ENCODE measurements around the gene SPIRE2. TPM values are rescaled to one million over a fixed set of nuclear protein-coding genes. Genes with fewer than 3 reads are reported as not detected.

Gene SPIRE2
- total and polyA plus RNA-seq, 9 of the 15 experiments (the other 6 are each of a cell fraction or from before 2014, with no cell fraction given) = 0.70 to 7.5 (median 4.6) TPM

DNA sequence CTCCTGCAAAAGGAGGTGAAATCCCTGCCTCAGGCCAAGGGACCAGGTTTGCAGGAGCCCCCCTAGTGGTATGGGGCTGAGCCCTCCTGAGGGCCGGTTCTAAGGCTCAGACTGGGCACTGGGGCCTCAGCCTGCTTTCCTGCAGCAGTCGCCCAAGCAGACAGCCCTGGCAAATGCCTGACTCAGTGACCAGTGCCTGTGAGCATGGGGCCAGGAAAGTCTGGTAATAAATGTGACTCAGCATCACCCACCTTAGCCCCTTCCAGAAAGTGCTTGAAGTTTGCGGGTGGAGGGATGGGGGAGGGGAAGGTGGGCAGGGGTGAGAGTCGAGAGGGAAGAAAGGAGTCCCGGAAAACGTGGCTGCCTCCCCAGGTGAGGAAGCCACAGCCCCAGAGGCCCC is 92.4 kb downstream of the SPIRE2 start:
- in situ Hi-C loops (cut with MboI) (no loop called here), intact Hi-C loops (cut with micrococcal nuclease) (loop anchor here (5.0 to 10.0 kb wide), 2 partner anchors 54 to 103 kb away; partner anchors contain the start of gene FANCA)
- 33% methylated on average over 3 of the region's 6 CpGs for WGBS (ENCODE audit: insufficient coverage, low coverage, missing lambda C conversion rate)
- no peak for FAIRE-seq
- H3K9ac ChIP-seq (ENCODE audit: insufficient read depth in 1 of 2, low read depth in 2 of 2, low read length in 2 of 2) = peak overlapping the region in 1 of 2 experiments; percentile 94; a peak in 2 of 4 replicates
- peaks cover 39 to 87% of the 10 kb centered on the region in 2 experiments for H3K4me1 ChIP-seq (replicated peaks in 1 of 2; ENCODE audit: control insufficient read depth in 2 of 2, insufficient read depth in 2 of 2, low read length in 2 of 2)
- ChIA-PET CTCF (ENCODE audit: low intra/inter-chr PET ratio) (no interaction called here), POLR2A (no interaction called here)
- 0 out of 2 replicates have a peak, but pooled peaks cover 12% of the 10 kb centered on the region for H4K20me1 ChIP-seq (replicated peaks; ENCODE audit: control insufficient read depth, insufficient read depth, low read length)
- no peak for ATAC-seq
- peak overlapping the region; percentile 96; the same call in 1 of the 2 replicates for H3K4me2 ChIP-seq (ENCODE audit: insufficient read depth, low read length)
- no peak overlapping the region for H3K4me3 ChIP-seq
- no peaks in the 10 kb centered on the region for H3K27me3 ChIP-seq (ENCODE audit: control insufficient read depth in 2 of 2, insufficient read depth in 2 of 2, low read length in 2 of 2)
- no peaks in the 10 kb centered on the region; the same call in 2 of the 3 replicates for H3K79me2 ChIP-seq (ENCODE audit: control insufficient read depth, insufficient read depth, low read length)
- H3K27ac ChIP-seq (ENCODE audit: extremely low read depth, low read depth, low read length) = peak overlapping the region; percentile 92; the same call in 1 of the 3 replicates
- no peaks in the 10 kb centered on the region for H3K36me3 ChIP-seq (ENCODE audit: control insufficient read depth, insufficient read depth, low read length)
- H3K9me3 ChIP-seq (replicated peaks; ENCODE audit: control insufficient read depth, insufficient read depth, low read depth, low read length) = no peaks in the 10 kb centered on the region
- no peak overlapping the region for H2AFZ ChIP-seq (ENCODE audit: low read depth, low read length)
- DNase-seq (ENCODE audit: extremely low read depth in 1 of 4, low spot score in 3 of 4) = no peak
- H3K9me1 ChIP-seq (ENCODE audit: control insufficient read depth, insufficient read depth, low read length) = no peaks in the 10 kb centered on the region
- BruUV-seq (replicated peaks) = no TSS peak
- TF ChIP-seq POLR3A (IDR thresholded peaks at IDR 0.05; ENCODE audit: borderline replicate concordance, extremely low read depth, insufficient read depth, insufficient read length) = no peak
- no peak for TF ChIP-seq ZNF707 (CRISPR knock-in tag; conservative IDR thresholded peaks at IDR 0.05)
- TF ChIP-seq, protein P1, sequence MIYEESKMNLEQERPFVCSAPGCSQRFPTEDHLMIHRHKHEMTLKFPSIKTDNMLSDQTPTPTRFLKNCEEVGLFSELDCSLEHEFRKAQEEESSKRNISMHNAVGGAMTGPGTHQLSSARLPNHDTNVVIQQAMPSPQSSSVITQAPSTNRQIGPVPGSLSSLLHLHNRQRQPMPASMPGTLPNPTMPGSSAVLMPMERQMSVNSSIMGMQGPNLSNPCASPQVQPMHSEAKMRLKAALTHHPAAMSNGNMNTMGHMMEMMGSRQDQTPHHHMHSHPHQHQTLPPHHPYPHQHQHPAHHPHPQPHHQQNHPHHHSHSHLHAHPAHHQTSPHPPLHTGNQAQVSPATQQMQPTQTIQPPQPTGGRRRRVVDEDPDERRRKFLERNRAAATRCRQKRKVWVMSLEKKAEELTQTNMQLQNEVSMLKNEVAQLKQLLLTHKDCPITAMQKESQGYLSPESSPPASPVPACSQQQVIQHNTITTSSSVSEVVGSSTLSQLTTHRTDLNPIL (CRISPR knock-in tag; IDR thresholded peaks at IDR 0.05) = no peak
- no peak for TF ChIP-seq TAF9B (IDR thresholded peaks at IDR 0.05; ENCODE audit: partially characterized antibody)
- no peak for TF ChIP-seq ZNF609 (CRISPR knock-in tag; IDR thresholded peaks at IDR 0.05; ENCODE audit: borderline replicate concordance)
- no peak for TF ChIP-seq POLR3G (IDR thresholded peaks at IDR 0.05; ENCODE audit: extremely low read depth, insufficient read length, insufficient replicate concordance)
- TF ChIP-seq ZNF583 (CRISPR knock-in tag; IDR thresholded peaks at IDR 0.05) = no peak
- no peak for TF ChIP-seq TGIF2 (CRISPR knock-in tag; IDR thresholded peaks at IDR 0.05)
- no peak for TF ChIP-seq TCF7L2 (IDR thresholded peaks at IDR 0.05; ENCODE audit: low read depth, low read length)
- no peak for TF ChIP-seq ZNF655 (CRISPR knock-in tag; IDR thresholded peaks at IDR 0.05)
- TF ChIP-seq, protein P2, sequence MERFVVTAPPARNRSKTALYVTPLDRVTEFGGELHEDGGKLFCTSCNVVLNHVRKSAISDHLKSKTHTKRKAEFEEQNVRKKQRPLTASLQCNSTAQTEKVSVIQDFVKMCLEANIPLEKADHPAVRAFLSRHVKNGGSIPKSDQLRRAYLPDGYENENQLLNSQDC (CRISPR knock-in tag; IDR thresholded peaks at IDR 0.05) = no peak
- TF ChIP-seq NFRKB (IDR thresholded peaks at IDR 0.05; ENCODE audit: low read depth) = no peak
- no peak for TF ChIP-seq XRCC3 (IDR thresholded peaks at IDR 0.05)

Data from K562 (cell line).